Measurements from ENCODE around the gene CARS2. TPM values are rescaled to one million over a fixed set of nuclear protein-coding genes. Genes with fewer than 3 reads are reported as not detected.
"Not testable (repeated sequence)": the region's sequence is repeated elsewhere in the genome, so short reads cannot be mapped to it uniquely, and the experiment has no call there.

Gene CARS2
- total RNA-seq, 1 donor from 2014 or later: 41.0 TPM

- no peaks in the 10 kb centered on the region for H3K4me1 ChIP-seq
- intact Hi-C loops (cut with DNase I): no loop called here
- peaks cover 4 to 5% of the 10 kb centered on the region in 2 donors for H3K9me3 ChIP-seq
- TF ChIP-seq, protein P1, sequence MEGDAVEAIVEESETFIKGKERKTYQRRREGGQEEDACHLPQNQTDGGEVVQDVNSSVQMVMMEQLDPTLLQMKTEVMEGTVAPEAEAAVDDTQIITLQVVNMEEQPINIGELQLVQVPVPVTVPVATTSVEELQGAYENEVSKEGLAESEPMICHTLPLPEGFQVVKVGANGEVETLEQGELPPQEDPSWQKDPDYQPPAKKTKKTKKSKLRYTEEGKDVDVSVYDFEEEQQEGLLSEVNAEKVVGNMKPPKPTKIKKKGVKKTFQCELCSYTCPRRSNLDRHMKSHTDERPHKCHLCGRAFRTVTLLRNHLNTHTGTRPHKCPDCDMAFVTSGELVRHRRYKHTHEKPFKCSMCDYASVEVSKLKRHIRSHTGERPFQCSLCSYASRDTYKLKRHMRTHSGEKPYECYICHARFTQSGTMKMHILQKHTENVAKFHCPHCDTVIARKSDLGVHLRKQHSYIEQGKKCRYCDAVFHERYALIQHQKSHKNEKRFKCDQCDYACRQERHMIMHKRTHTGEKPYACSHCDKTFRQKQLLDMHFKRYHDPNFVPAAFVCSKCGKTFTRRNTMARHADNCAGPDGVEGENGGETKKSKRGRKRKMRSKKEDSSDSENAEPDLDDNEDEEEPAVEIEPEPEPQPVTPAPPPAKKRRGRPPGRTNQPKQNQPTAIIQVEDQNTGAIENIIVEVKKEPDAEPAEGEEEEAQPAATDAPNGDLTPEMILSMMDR (IDR thresholded peaks at IDR 0.05): no peak
- H3K4me3 ChIP-seq: no peak overlapping the region
- peaks cover 33 to 83% of the 10 kb centered on the region in 2 donors for H3K36me3 ChIP-seq
- H3K27me3 ChIP-seq: no peaks in the 10 kb centered on the region
- DNase-seq (ENCODE audit: low spot score in 2 of 2): no peak
- H3K27ac ChIP-seq: no peak overlapping the region
Measured at GRCh38 chr13:110662091-110662490, 43.8 kb downstream of the CARS2 start.

DNA sequence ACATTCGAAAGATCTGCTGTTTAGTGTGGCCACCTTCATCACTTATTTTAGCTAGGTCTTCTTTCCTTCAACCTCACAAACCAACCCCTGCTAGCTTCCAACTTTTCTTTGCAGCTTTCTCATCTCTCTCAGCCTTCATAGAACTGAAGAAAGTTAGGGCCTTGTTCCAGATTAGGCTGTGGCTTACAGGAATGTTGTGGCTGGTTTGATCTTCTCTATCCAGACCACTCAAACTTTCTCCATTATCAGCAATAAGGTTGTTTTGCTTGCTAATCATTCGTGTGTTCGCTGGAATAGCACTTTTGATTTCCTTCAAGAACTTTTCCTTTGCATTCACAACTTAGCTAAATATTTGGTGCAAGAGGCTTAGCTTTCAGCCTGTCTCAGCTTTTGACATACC lies 44.7 kb downstream of the CARS2 start:
- intact Hi-C loops (cut with DNase I): no loop called here
- Histone ChIP-seq H3K27ac (no peak overlapping the region), H3K36me3 (peaks cover 33 to 74% of the 10 kb centered on the region in 2 donors), H3K4me1 (no peaks in the 10 kb centered on the region), H3K27me3 (no peaks in the 10 kb centered on the region), H3K9me3 (peaks cover 4 to 5% of the 10 kb centered on the region in 2 donors), H3K4me3 (no peak overlapping the region)
- no peak for DNase-seq (ENCODE audit: low spot score in 2 of 2)
- TF ChIP-seq, protein P1 (IDR thresholded peaks at IDR 0.05): no peak

DNA sequence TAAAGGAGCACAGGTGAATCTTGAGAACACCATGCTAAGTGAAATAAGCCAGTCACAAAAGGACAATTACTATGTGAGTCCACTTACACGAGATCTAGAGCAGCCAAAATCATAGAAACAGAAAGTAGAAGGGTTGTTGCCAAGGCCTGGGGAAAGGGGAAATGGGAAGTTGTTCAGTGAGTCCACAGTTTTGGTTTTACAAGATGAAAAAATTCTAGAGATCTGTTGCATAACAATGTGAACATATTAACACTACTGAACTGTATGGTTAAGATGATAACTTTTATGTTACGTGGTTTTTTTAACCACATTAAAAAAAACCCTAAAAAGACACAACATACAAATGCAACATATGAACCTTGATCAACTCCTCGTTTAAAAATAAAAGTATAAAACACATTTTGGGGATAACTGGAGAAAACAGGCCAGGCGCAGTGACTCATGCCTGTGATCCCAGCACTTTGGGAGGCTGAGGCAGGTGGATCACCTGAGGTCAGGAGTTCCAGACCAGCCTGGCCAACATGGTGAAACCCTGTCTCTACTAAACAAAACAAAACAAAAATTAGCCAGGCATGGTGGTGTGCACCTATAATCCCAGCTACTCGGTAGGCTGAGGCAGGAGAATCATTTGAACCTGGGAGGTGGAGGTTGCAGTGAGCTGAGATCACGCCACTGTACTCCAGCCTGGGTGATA lies 47.6 kb downstream of the CARS2 start:
- H3K4me1 ChIP-seq; intact Hi-C loops (cut with DNase I): not testable (repeated sequence)
- H3K36me3 ChIP-seq: peaks cover 18 to 53% of the 10 kb centered on the region in 2 donors

GRCh38 chr13:110657196-110657595 lies 48.7 kb downstream of the CARS2 start:
- intact Hi-C loops (cut with DNase I): no loop called here
- no peaks in the 10 kb centered on the region for H3K27me3 ChIP-seq
- peaks cover 12 to 43% of the 10 kb centered on the region in 2 donors for H3K36me3 ChIP-seq
- DNase-seq (ENCODE audit: low spot score in 2 of 2): no peak
- H3K4me1 ChIP-seq: no peaks in the 10 kb centered on the region
- H3K4me3 ChIP-seq: no peak overlapping the region
- H3K27ac ChIP-seq: no peak overlapping the region
- peaks cover 4 to 5% of the 10 kb centered on the region in 2 donors for H3K9me3 ChIP-seq
- TF ChIP-seq, protein P1 (IDR thresholded peaks at IDR 0.05): no peak

More for the DNA sequence above, 47.6 kb downstream of the CARS2 start:
- H3K9me3 ChIP-seq; DNase-seq (ENCODE audit: low spot score in 2 of 2); H3K27ac ChIP-seq; H3K27me3 ChIP-seq; H3K4me3 ChIP-seq: not testable (repeated sequence)

DNA sequence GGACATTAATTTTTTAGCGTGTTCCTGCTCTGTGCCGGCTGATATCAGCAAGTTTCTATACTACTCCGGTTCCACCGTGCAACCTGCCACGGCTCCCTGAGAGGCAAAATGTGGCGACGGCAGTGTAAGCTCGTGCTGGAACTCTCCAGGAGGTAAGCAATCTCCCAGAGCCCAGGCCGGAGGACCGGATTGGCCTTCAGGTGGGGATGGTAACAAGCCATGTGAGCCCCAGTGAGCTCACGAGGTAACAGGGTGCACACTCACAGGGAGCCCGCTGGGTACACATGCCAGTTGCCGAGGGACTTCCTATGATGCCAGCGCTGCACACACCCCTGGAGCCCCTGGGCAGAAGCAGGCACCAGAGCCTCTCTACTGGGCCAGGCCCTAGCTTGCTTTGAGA lies 52.1 kb downstream of the CARS2 start:
- Histone ChIP-seq H3K4me1 (no peaks in the 10 kb centered on the region), H3K27me3 (no peaks in the 10 kb centered on the region), H3K4me3 (no peak overlapping the region), H3K27ac (no peak overlapping the region), H3K36me3 (peaks cover 22 to 37% of the 10 kb centered on the region in 2 donors), H3K9me3 (no peaks in the 10 kb centered on the region)
- TF ChIP-seq, protein P1 (IDR thresholded peaks at IDR 0.05): no peak
- DNase-seq (ENCODE audit: low spot score in 2 of 2): no peak
- intact Hi-C loops (cut with DNase I): no loop called here

DNA sequence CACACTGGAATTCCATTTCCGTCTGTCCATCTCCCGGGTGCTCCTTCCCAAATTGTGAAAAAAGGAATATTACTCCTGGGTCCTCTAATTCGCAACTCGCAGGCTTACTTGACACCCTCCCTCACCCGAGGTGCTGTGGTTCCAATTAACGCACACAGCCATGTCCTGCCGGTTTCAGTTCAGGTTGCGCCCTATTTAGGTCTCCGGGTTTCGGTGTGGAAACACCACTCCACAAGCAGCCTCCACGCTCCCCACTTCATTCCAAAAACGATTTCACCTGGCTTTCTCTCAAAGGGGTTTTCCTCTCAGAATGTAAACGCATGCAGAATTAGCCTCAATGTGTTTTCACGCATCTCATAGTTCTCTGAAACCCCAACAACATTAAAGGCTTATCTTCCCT lies 52.6 kb downstream of the CARS2 start:
- Histone ChIP-seq H3K27ac (no peak overlapping the region), H3K27me3 (no peaks in the 10 kb centered on the region), H3K4me1 (no peaks in the 10 kb centered on the region), H3K36me3 (peaks cover 22 to 36% of the 10 kb centered on the region in 2 donors), H3K4me3 (no peak overlapping the region), H3K9me3 (no peaks in the 10 kb centered on the region)
- DNase-seq (ENCODE audit: low spot score in 2 of 2): no peak
- TF ChIP-seq, protein P1 (IDR thresholded peaks at IDR 0.05): no peak
- intact Hi-C loops (cut with DNase I): no loop called here
